ENCODE measurements around the gene WWP2.
A peak's percentile ranks its signal among the peaks of the same experiment; 100 is the strongest.
"Not testable (repeated sequence)": the region's sequence is repeated elsewhere in the genome, so short reads cannot be mapped to it uniquely, and the experiment has no call there.

The WWP2 gene

DNA sequence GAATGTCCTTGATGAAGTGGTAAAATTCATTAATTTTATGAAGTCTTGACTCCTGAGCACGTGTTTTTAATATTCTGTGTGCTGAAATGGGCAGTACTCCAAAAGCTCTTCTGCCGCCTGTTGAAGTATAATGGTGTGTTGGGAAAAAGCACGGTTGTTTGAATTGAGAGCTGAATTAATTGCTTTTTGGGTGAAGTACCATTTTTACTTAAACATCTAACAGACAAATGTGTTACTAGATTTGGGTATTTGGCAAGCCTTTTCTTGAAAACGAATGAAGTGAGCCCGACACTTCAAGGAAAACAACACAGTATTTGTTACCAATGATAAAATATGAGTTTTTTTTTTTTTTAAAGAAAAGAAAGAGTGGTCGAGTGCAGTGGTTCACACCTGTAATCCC, 22.5 kb downstream of the WWP2 start:
- no peak overlapping the region for H3K27ac ChIP-seq
- no peak overlapping the region for H3K4me3 ChIP-seq

DNA sequence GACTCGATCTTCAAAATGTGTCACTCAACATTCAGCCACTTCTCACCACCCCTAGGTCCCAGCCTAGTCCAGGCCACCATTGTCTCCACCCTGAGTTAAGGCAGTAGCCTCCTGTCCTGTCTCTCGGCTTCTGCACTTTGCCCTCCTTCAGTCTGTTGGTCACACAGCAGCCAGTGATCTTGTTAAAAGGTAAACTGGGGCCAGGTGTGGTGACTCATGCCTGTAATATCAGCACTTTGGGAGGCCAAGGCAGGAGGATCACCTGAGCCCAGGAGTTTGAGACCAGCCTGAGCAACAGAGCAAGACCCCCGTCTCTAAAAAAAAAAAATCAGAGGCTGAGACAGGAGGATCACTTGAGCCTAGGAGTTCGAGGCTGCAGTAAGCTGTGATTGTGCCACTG, 25.8 kb downstream of the WWP2 start:
- H3K27ac ChIP-seq: no peak overlapping the region
- H3K4me3 ChIP-seq: no peak overlapping the region

GRCh38 chr16:69791391-69791847, 29.3 kb downstream of the WWP2 start:
- not testable (repeated sequence) for H3K27ac ChIP-seq, H3K4me3 ChIP-seq

DNA sequence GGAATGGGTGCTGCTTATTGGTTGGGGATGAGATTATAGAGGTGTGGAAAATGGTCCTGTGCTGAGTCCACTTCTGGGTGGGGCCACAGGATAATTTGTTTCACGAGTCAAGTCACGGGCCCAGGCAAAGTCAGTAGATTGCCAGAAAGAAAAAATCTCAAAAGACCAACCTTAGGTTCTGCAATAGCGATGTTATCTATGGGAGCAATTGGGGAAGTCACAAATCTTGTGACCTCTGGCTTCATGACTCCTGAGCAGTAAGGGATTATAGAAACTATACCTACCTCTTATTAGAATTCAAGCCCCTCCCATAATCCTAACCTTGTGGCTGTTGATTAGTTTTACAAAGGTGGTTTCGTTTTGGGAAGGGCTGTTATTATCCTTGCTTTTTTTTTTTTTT, 31.4 kb downstream of the WWP2 start:
- Histone ChIP-seq H3K4me3 (no peak overlapping the region), H3K27ac (no peak overlapping the region)

- no peak overlapping the region for H3K27ac ChIP-seq
Observed at GRCh38 chr16:69794486-69794885, 32.4 kb downstream of the WWP2 start.

GRCh38 chr16:69796285-69797118, 34.4 kb downstream of the WWP2 start:
- H3K27ac ChIP-seq: no peak overlapping the region

More at GRCh38 chr16:69794486-69794885, 32.4 kb downstream of the WWP2 start:
- no peak overlapping the region for H3K4me3 ChIP-seq

GRCh38 chr16:69798466-69798865, 36.3 kb downstream of the WWP2 start:
- Histone ChIP-seq H3K4me3 (no peak overlapping the region), H3K27ac (no peak overlapping the region)

More at GRCh38 chr16:69796285-69797118, 34.4 kb downstream of the WWP2 start:
- no peak overlapping the region for H3K4me3 ChIP-seq

DNA sequence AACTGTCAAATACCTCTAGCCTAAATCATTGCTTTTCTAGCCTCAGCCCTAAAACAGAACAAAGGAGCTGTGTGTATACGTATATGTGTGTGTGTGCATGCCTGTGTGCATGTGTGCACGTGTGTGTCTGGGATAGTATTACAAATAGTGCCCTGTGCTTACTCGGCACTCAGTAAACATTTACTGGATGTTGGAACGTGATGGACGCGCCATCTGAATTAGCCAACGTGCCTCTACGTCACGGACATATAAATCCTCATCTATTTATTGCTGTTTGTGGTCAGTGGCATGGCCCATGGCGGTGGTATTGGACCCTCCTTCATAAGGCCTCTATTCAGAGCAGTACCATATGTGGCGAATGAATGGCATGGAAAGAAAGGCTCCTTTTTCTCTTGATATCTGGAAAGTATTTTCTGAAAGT, 37.5 kb downstream of the WWP2 start:
- no peak overlapping the region for H3K4me3 ChIP-seq
- H3K27ac ChIP-seq: no peak overlapping the region

DNA sequence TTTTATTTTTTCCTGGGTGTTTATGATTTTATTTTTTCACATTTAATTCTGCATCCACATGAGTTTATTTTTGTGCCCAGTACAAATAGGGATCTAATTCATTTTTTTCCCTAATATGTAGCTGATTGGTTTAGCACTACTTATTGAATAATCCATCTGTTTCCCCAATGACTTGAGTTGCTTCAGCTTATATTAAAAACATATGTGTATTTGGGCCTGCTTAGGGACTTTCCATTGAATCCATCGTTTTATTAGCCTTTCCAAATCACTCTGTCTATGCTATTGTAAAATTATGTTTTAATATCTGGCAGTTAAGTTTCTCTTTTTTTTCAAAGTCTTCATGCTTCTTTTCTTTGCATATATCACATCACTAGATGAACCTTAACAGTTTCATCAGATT, 42.2 kb downstream of the WWP2 start:
- Histone ChIP-seq H3K27ac (peak overlapping the region in 1 of 21 experiments; percentile 8), H3K4me3 (no peak overlapping the region)

DNA sequence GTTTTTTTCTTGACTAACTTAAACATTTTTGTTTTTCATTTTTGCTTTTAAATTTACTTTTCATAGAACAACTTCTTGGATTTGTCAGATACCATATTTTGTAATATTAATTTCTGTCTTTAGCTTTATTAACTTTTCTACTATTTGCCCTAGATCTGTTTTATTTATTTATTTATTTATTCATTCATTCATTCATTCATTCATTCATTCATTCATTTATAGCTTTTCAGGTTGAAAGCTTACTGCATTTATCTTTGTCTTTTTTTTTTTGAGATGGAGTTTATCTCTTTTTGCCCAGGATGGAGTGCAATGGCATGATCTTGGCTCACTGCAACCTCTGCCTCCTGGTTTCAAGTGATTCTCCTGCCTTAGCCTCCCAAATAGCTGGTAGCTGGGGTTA, 44.6 kb downstream of the WWP2 start:
- not testable (repeated sequence) for H3K27ac ChIP-seq, H3K4me3 ChIP-seq

GRCh38 chr16:69812688-69813014, 50.5 kb downstream of the WWP2 start:
- H3K4me3 ChIP-seq: no peak overlapping the region
- H3K27ac ChIP-seq: no peak overlapping the region

GRCh38 chr16:69814078-69814477, 51.9 kb downstream of the WWP2 start:
- no peak overlapping the region for H3K4me3 ChIP-seq

GRCh38 chr16:69814561-69814960, 52.4 kb downstream of the WWP2 start:
- no peak overlapping the region for H3K4me3 ChIP-seq
- H3K27ac ChIP-seq: no peak overlapping the region

More at GRCh38 chr16:69814078-69814477, 51.9 kb downstream of the WWP2 start:
- no peak overlapping the region for H3K27ac ChIP-seq

DNA sequence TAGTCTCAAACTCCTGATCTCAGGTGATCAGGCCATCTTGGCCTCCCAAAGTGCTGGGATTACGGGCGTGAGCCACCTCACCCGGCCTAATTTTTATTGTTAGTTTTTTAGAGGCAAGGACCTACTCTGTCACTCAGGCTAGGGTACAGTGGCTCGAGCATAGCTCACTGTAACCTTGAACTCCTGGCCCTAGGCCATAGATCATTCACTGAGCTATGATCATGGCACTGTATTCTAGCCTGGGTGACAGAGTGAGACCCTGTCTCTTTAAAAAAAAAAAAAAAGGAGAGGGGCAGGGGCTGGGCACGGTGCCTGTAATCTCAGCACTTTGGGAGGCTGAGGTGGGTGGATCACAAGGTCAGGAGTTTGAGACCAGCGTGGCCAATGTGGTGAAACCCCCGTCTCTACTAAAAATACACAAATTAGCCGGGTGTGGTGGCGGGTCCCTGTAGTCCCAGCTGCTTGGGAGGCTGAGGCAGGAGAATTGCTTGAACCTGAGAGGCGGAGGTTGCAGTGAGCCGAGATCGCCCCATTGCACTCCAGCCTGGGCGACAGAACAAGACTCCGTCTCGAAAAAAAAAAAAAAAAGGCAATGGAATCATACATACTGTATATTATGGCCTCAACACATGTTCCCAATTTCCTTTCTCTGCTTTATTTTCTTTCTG, 53.2 kb downstream of the WWP2 start:
- not testable (repeated sequence) for H3K4me3 ChIP-seq, H3K27ac ChIP-seq

- Histone ChIP-seq H3K4me3 (no peak overlapping the region), H3K27ac (no peak overlapping the region)
Observed at GRCh38 chr16:69816996-69817395, 54.9 kb downstream of the WWP2 start.

DNA sequence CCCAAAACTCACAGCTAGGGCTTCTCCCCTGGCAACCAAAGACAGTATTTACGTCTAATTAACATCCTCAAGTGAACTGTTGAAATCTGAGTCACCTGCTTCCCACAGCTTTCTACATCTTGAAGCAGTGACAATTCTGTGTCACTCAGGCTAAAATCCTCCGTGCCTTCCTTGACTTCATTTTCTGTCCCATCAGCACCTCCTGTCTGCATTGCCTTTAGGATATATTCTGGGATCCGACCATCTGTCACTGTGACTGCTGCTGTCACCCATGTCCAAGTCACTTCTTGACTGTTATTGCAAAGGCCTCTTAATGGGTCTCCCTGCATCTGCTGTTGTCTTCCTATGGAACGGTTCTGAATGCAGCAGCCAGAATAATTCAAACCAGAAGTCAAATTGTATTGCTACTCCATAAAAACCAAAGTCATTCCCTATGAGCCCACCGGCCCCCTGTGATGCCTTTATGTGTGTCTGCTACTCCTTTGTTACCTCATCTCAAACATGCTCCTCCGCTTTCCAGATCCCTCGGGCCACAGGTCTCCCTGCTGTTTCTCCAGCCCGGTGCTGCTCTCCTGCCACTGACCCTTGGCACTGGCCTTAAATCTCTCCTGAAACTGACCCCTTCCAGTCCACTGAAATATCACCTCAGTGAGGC, 56.9 kb downstream of the WWP2 start:
- no peak overlapping the region for H3K27ac ChIP-seq
- H3K4me3 ChIP-seq: no peak overlapping the region

- Histone ChIP-seq H3K27ac (peak overlapping the region in 4 of 21 experiments; percentile 1 to 63 (median 16)), H3K4me3 (no peak overlapping the region)
Observed at GRCh38 chr16:69820926-69821541, 58.9 kb downstream of the WWP2 start.

DNA sequence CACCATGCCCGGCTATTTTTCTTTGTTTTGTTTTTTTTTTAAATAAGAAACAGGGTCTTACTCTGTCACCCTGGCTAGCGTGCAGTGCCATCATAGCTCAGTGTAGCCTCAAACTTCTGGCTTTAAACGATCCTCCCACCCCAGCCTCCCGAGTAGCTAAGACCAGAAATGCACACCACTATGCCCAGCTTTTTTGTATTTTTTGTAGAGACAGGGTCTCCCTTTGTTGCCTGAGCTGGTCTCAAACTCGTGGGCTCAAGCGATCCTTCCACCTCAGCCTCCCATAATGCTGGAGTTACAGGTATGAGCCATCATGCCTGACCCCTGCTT, 59.7 kb downstream of the WWP2 start:
- Histone ChIP-seq H3K4me3 (no peak overlapping the region), H3K27ac (no peak overlapping the region)

DNA sequence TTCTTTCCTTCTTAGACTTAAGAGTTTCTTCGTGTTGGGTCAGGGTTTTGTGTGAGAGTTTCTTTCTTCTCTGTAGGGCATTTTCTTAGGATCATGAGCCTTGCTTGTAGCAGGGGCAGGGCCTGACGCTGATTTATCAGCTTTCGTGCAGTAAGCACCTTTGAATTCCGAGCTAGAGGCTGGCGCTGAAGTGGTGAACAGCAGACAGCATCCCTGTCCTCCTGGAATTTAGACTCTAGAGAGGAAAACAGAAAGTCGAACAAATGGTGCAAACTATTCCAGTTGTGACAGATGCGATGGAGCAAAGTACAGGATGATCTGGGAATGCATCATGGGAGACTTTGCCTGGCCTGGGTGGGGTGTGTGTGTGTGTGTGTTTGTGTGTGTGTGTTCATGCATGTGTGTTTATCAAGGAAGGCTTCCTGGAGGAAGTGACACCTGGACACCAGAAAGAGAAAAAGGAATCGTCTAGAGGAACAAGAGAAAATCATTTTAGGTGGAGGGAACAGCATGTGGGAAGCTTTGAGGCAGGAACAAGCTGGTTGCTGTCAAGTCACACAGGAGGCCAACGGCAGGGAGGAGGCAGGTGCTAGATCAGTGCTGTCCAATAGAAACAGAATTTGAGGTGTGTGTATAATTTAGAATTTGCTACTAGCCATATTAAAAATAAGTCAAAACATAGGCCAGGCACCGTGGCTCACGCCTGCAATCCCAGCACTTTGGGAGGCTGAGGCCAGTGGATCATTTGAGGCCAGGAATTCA, 60.2 kb downstream of the WWP2 start:
- Histone ChIP-seq H3K4me3 (no peak overlapping the region), H3K27ac (no peak overlapping the region)

All from skin epidermis (tissue), 12 donors.